T-cell (primary cell): Measurements from ENCODE around the gene RXRA. TPM values are rescaled to one million over a fixed set of nuclear protein-coding genes. Genes with fewer than 3 reads are reported as not detected.

Source experiments
- ATAC-seq, 4 experiments: fragments of 200-7000 bp in 3 of 4; fragments of 150-1000 bp in 1 of 4; cut with Tn5 transposase; replicated peaks in 1 of 4; 1 replicate in 3 of 4; 2 replicates in 1 of 4; pipeline ENCODE4 v1.10.0; 2021; ENCODE audit warnings: moderate library complexity in 3 of 4, mild to moderate bottlenecking in 2 of 4, moderate number of reproducible peaks in 1 of 4
- CTCF ChIA-PET, 2 donors: fragments of 300-600 bp; sonication (Branson Sonifier 250); formaldehyde crosslinking; loops; one replicate each; lab custom pipeline; 2022; ENCODE audit warnings: antibody characterized with exemption in 2 of 2; lab: Charles Lee
- POLR2A ChIA-PET, 2 donors: fragments of 300-600 bp; sonication (Branson Sonifier 250); formaldehyde crosslinking; loops; one replicate each; lab custom pipeline; 2022; ENCODE audit warnings: antibody characterized with exemption in 2 of 2; lab: Charles Lee
- DNase-seq, 35 experiments: peaks; one replicate each; pipeline versions ENCODE4 v3.0.0 to v3.0.0-alpha.2; 2013 to 2023
- H3K27ac ChIP-seq: one replicate; pipeline ENCODE4 v1.5.1; 2013; ENCODE audit warnings: low read length
- H3K27me3 ChIP-seq, 2 experiments: replicated peaks in 1 of 2; 1 replicate in 1 of 2; 2 replicates in 1 of 2; pipeline versions ENCODE4 v1.6.1 to v1.7.0; 2013; ENCODE audit warnings: low read length in 1 of 2, mixed read lengths in 1 of 2; ENCODE audit not compliant: control insufficient read depth in 2 of 2, insufficient read depth in 2 of 2; ENCODE audit errors: extremely low read depth in 1 of 2
- H3K36me3 ChIP-seq, 2 donors: 1 replicate in 1 of 2; 2 replicates in 1 of 2; pipeline versions ENCODE4 v1.6.1 to v1.7.0; 2013; ENCODE audit warnings: low read length in 1 of 2; ENCODE audit not compliant: control insufficient read depth in 2 of 2, insufficient read depth in 1 of 2; ENCODE audit errors: extremely low read depth in 1 of 2
- H3K4me1 ChIP-seq, 2 experiments: 1 replicate in 1 of 2; 2 replicates in 1 of 2; pipeline versions ENCODE4 v1.6.1 to v1.7.0; 2013; ENCODE audit warnings: low read length in 2 of 2, mixed read lengths in 1 of 2; ENCODE audit not compliant: insufficient read depth in 2 of 2, control insufficient read depth in 1 of 2; ENCODE audit errors: extremely low read depth in 1 of 2
- H3K4me3 ChIP-seq, 2 donors: 1 replicate in 1 of 2; 2 replicates in 1 of 2; pipeline versions ENCODE4 v1.5.1 to v1.7.0; 2013; ENCODE audit warnings: mild to moderate bottlenecking in 2 of 2, low read length in 1 of 2, moderate library complexity in 1 of 2; ENCODE audit not compliant: control insufficient read depth in 1 of 2; ENCODE audit errors: extremely low read depth in 1 of 2
- H3K9me3 ChIP-seq: 2 replicates; pipeline ENCODE4 v1.7.0; 2013
- H3K27ac Mint-ChIP-seq, 2 donors: one replicate each; pipeline ENCODE4 v1.8.0; 2020 to 2021; ENCODE audit warnings: mild to moderate bottlenecking in 2 of 2, mixed read lengths in 2 of 2
- H3K27me3 Mint-ChIP-seq, 2 donors: one replicate each; pipeline ENCODE4 v1.8.0; 2021 to 2022; ENCODE audit warnings: mixed read lengths in 2 of 2
- H3K36me3 Mint-ChIP-seq: one replicate; pipeline ENCODE4 v1.8.0; 2021; ENCODE audit warnings: mixed read lengths
- H3K4me1 Mint-ChIP-seq, 3 donors: one replicate each; pipeline ENCODE4 v1.8.0; 2020 to 2022; ENCODE audit warnings: mixed read lengths in 3 of 3, mild to moderate bottlenecking in 1 of 3
- H3K4me3 Mint-ChIP-seq, 3 donors: one replicate each; pipeline ENCODE4 v1.8.0; 2020 to 2022; ENCODE audit warnings: mild to moderate bottlenecking in 3 of 3, mixed read lengths in 3 of 3, moderate library complexity in 3 of 3
- H3K9me3 Mint-ChIP-seq, 3 donors: one replicate each; pipeline ENCODE4 v1.8.0; 2020 to 2022; ENCODE audit warnings: mixed read lengths in 3 of 3
- WGBS: methylation state at CpG from one replicate; pipeline ENCODE4 v1.1.5; 2013; ENCODE audit warnings: missing lambda C conversion rate; ENCODE audit not compliant: insufficient coverage; 5-methylcytosine and 5-hydroxymethylcytosine counted together
- total RNA-seq, 35 experiments: library from RNA in 6 of 35; stranded (reverse) in 6 of 35; fragments of 120-200 nt in 1 of 35; gene quantifications; one replicate each; pipeline versions ENCODE4 v1.2.1 to v1.2.4 and lab custom pipeline; 2013 to 2026

RXRA gene
- total RNA-seq, 5 donors from 2014 or later (not counting 1 experiment from before 2014, with no cell fraction given) = 5.6 to 17.7 (median 14.5) TPM

DNA sequence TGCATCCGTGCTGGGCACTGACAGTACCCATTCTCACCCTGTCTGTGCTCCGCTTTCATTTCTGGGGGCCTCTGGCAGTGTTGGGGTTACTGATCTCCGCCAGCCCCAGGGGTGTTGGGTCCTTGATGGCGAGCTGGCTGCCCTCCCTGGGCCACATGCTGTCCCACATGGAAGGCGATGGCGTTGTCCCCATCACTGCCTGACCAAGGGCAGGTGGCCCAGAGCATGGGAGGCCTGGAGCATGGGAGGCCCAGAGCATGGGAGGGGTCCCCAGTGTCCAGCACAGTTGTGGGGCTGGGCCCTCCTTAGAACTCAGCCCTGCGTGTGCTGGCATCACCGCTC, 50.9 kb downstream of the RXRA start:
- POLR2A ChIA-PET = no interaction called here
- H3K4me1 Mint-ChIP-seq = peaks cover 13 to 35% (median 31%) of the 10 kb centered on the region in 3 donors
- ATAC-seq (no peak), DNase-seq (no peak)
- CTCF ChIA-PET = no interaction called here
- H3K9me3 Mint-ChIP-seq = no peaks in the 10 kb centered on the region
- H3K4me1 ChIP-seq = peaks cover 4 to 32% of the 10 kb centered on the region in 2 experiments
- no peaks in the 10 kb centered on the region for H3K36me3 ChIP-seq
- H3K4me3 ChIP-seq = no peak overlapping the region
- WGBS = 97% methylated on average over 7 of the region's 8 CpGs
- no peak overlapping the region for H3K4me3 Mint-ChIP-seq
- no peaks in the 10 kb centered on the region for H3K9me3 ChIP-seq
- no peaks in the 10 kb centered on the region for H3K36me3 Mint-ChIP-seq
- no peak overlapping the region for H3K27ac ChIP-seq
- no peak overlapping the region for H3K27ac Mint-ChIP-seq
- peaks cover 0 to 5% of the 10 kb centered on the region in 2 experiments for H3K27me3 ChIP-seq
- no peaks in the 10 kb centered on the region for H3K27me3 Mint-ChIP-seq

DNA sequence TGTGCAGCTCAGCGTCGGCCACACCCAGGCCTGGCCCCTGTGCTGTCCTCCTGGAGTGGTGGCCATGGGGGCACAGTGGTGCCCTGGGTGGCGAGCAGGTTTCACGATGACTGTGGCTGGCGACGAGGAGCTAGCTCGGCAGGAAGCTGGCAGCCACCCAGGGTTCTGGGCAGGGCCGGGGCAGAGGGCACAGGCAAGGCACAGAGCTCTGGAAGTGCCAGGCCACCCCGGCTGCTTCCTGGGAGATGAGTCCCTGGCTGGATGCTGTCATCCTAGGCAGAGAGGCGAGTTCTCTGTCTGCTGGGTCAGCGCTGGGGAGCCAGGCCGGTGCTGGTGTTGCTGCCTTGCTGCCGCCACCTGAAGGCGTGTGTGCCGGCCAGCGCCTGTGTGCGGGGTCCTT, 51.7 kb downstream of the RXRA start:
- H3K27me3 ChIP-seq = peaks cover 0 to 5% of the 10 kb centered on the region in 2 experiments
- no peak overlapping the region for H3K4me3 Mint-ChIP-seq
- H3K9me3 ChIP-seq = no peaks in the 10 kb centered on the region
- no peaks in the 10 kb centered on the region for H3K9me3 Mint-ChIP-seq
- DNase-seq (no peak), ATAC-seq (no peak)
- CTCF ChIA-PET = no interaction called here
- POLR2A ChIA-PET = no interaction called here
- H3K27ac Mint-ChIP-seq = no peak overlapping the region
- no peak overlapping the region for H3K27ac ChIP-seq
- H3K4me3 ChIP-seq = no peak overlapping the region
- no peaks in the 10 kb centered on the region for H3K27me3 Mint-ChIP-seq
- H3K4me1 ChIP-seq = peaks cover 9 to 40% of the 10 kb centered on the region in 2 experiments
- 51% methylated on average over 16 of the region's 17 CpGs for WGBS
- peaks cover 22 to 44% (median 39%) of the 10 kb centered on the region in 3 donors for H3K4me1 Mint-ChIP-seq
- no peaks in the 10 kb centered on the region for H3K36me3 ChIP-seq
- no peaks in the 10 kb centered on the region for H3K36me3 Mint-ChIP-seq

DNA sequence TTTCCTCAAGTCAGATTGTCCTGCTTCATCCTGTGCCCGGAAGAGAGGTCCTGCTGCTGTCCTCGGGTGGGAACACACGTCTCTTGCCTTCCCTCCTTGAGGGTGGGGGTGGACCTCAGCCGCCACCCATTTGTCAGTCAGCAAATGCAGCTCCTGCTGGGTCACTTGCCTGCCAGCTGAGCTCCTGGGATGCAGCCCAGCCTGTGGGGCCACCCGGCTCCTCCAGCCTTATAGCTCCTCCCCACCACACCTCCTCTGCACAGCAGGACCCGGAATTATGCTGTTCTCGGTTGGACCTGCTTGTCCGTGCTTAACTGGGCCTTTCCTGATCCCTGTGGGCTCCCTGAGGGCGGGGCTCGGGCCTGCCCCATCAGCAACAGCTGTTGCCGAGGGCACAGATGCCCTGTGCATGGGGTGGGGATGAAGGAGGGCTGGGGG, 52.7 kb downstream of the RXRA start:
- 82% methylated on average over 7 of the region's 11 CpGs for WGBS
- no peaks in the 10 kb centered on the region for H3K27me3 Mint-ChIP-seq
- H3K36me3 ChIP-seq = no peaks in the 10 kb centered on the region
- DNase-seq (no peak), ATAC-seq (no peak)
- H3K9me3 ChIP-seq = no peaks in the 10 kb centered on the region
- H3K27me3 ChIP-seq = peaks cover 0 to 8% of the 10 kb centered on the region in 2 experiments
- POLR2A ChIA-PET = no interaction called here
- no peaks in the 10 kb centered on the region for H3K9me3 Mint-ChIP-seq
- peaks cover 29 to 50% (median 39%) of the 10 kb centered on the region in 3 donors for H3K4me1 Mint-ChIP-seq
- CTCF ChIA-PET = no interaction called here
- H3K4me3 ChIP-seq = no peak overlapping the region
- H3K27ac Mint-ChIP-seq = no peak overlapping the region
- peaks cover 9 to 49% of the 10 kb centered on the region in 2 experiments for H3K4me1 ChIP-seq
- H3K4me3 Mint-ChIP-seq = no peak overlapping the region
- H3K27ac ChIP-seq = no peak overlapping the region
- H3K36me3 Mint-ChIP-seq = no peaks in the 10 kb centered on the region

DNA sequence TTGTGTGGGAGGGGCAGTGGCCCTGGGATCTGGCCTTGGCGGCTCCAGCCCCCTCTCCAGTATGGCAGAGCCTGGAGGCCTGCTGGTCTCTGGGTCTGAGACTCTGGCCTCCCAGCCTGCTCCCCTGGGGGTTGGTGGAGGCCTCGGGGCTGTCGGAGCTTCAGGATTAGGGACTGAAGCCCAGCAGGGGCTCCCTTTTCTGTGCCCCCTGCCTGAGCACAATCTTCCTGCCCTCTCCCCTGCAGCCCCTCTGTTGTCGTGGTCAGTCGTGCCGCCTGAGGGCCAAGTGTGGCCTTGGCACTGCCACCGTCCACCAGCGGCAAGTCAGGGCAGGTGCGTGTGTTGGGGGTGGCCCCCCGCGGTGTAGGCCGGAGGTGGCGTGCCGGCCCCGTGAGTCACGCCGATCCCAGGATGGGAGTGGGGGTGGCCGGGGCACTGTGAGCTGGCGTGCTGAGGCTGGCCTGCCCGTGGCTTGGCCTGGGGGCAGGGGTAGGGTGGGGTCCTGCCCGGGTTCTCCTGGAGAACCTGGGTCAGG, 53.6 kb downstream of the RXRA start:
- Histone ChIP-seq H3K27me3 (peaks cover 0 to 8% of the 10 kb centered on the region in 2 experiments), H3K36me3 (no peaks in the 10 kb centered on the region), H3K9me3 (no peaks in the 10 kb centered on the region), H3K27ac (no peak overlapping the region), H3K4me3 (no peak overlapping the region), H3K4me1 (peaks cover 9 to 56% of the 10 kb centered on the region in 2 experiments)
- Mint-ChIP-seq H3K27ac (no peak overlapping the region), H3K36me3 (no peaks in the 10 kb centered on the region), H3K4me3 (no peak overlapping the region), H3K4me1 (peaks cover 33 to 49% (median 36%) of the 10 kb centered on the region in 3 donors), H3K27me3 (no peaks in the 10 kb centered on the region), H3K9me3 (no peaks in the 10 kb centered on the region)
- DNase-seq (no peak), ATAC-seq (no peak)
- CTCF ChIA-PET = interaction anchor here in 1 of 2 donors (0.7 to 0.8 kb wide), 2 partner anchors 11 to 133 kb away, joined by 3 to 4 read pairs; no protein-coding TSS in a partner anchor
- 93% methylated on average over 16 of the region's 21 CpGs for WGBS
- POLR2A ChIA-PET = no interaction called here

GRCh38 chr9:134380542-134381271, 54.5 kb downstream of the RXRA start:
- POLR2A ChIA-PET = no interaction called here

DNA sequence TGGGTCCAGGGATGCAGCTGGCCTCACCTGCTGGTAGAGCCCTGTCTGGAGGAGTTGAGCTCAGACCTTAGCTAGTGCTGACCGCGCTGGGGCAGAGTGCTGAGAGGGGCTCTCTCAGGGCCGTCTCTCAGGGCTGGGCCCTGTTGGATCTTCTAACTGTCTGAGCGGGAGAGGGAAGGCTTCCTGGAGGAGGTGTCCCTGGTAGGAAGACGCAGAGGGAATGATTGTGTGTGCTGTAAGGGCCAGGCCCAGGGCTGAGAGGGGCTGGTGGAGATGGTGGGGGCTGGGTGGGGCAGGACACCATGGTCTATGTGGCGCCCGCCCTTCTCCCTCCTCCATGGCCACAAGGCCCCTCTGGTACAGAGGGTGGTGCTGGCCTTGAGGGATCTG, 55.0 kb downstream of the RXRA start:
- CTCF ChIA-PET = interaction anchor here in 1 of 2 donors (1.0 kb wide), 1 partner anchor 16 kb away, joined by 3 read pairs; no protein-coding TSS in a partner anchor
- no peaks in the 10 kb centered on the region for H3K9me3 ChIP-seq
- ATAC-seq (no peak), DNase-seq (no peak)
- peak overlapping the region in 2 of 3 donors; percentile 9 to 73 for H3K4me3 Mint-ChIP-seq
- no peaks in the 10 kb centered on the region for H3K27me3 Mint-ChIP-seq
- WGBS = 100% methylated on average over 4 of the region's 7 CpGs
- H3K36me3 Mint-ChIP-seq = no peaks in the 10 kb centered on the region
- H3K27ac ChIP-seq = no peak overlapping the region
- peak overlapping the region in 1 of 2 donors; percentile 16 for H3K27ac Mint-ChIP-seq
- POLR2A ChIA-PET = no interaction called here
- peaks cover 0 to 8% of the 10 kb centered on the region in 2 experiments for H3K27me3 ChIP-seq
- peaks cover 29 to 46% (median 32%) of the 10 kb centered on the region in 3 donors for H3K4me1 Mint-ChIP-seq
- peaks cover 9 to 59% of the 10 kb centered on the region in 2 experiments for H3K4me1 ChIP-seq
- no peaks in the 10 kb centered on the region for H3K36me3 ChIP-seq
- H3K4me3 ChIP-seq = no peak overlapping the region
- H3K9me3 Mint-ChIP-seq = no peaks in the 10 kb centered on the region

More at GRCh38 chr9:134380542-134381271, 54.5 kb downstream of the RXRA start:
- Histone ChIP-seq H3K4me1 (peaks cover 9 to 59% of the 10 kb centered on the region in 2 experiments), H3K4me3 (no peak overlapping the region), H3K36me3 (no peaks in the 10 kb centered on the region), H3K27me3 (peaks cover 0 to 8% of the 10 kb centered on the region in 2 experiments), H3K9me3 (no peaks in the 10 kb centered on the region), H3K27ac (no peak overlapping the region)
- Mint-ChIP-seq H3K27me3 (no peaks in the 10 kb centered on the region), H3K36me3 (no peaks in the 10 kb centered on the region), H3K9me3 (no peaks in the 10 kb centered on the region), H3K27ac (peak overlapping the region in 1 of 2 donors; percentile 16), H3K4me1 (peaks cover 31 to 48% (median 33%) of the 10 kb centered on the region in 3 donors), H3K4me3 (no peak overlapping the region)
- CTCF ChIA-PET = interaction anchor here in 1 of 2 donors (1.0 kb wide), 1 partner anchor 16 kb away, joined by 3 read pairs; no protein-coding TSS in a partner anchor
- DNase-seq = no peak
- 91% methylated on average over 15 of the region's 16 CpGs for WGBS
- no peak for ATAC-seq
